BE2C (cell line): ENCODE results near the gene ZSCAN1.

ENCODE experiments used
- DNase-seq: peaks from one replicate; pipeline ENCODE4 v3.0.0-alpha.2; 2020
- H3K27me3 ChIP-seq: fragments of 250-450 bp; sonication (Bioruptor Pico); 2 replicates; pipeline ENCODE4 v1.5.1; 2020; ENCODE audit warnings: mild to moderate bottlenecking
- H3K36me3 ChIP-seq: fragments of 250-450 bp; sonication (Bioruptor Pico); 2 replicates; pipeline ENCODE4 v1.5.1; 2020; ENCODE audit warnings: mild to moderate bottlenecking
- H3K4me1 ChIP-seq: fragments of 250-450 bp; sonication (Bioruptor Pico); 2 replicates; pipeline ENCODE4 v1.5.1; 2020
- H3K4me3 ChIP-seq: 2 replicates; pipeline ENCODE4 v1.5.1; 2011; ENCODE audit warnings: low read depth, low read length
- H3K9me3 ChIP-seq: fragments of 250-450 bp; sonication (Bioruptor Pico); 2 replicates; pipeline ENCODE4 v1.5.1; 2020
- TF ChIP-seq, protein P1 (sequence below): IDR thresholded peaks from 2 replicates; pipeline ENCODE4 v1.5.1; 2012; ENCODE audit warnings: mild to moderate bottlenecking, low read depth, low read length

The ZSCAN1 gene

DNA sequence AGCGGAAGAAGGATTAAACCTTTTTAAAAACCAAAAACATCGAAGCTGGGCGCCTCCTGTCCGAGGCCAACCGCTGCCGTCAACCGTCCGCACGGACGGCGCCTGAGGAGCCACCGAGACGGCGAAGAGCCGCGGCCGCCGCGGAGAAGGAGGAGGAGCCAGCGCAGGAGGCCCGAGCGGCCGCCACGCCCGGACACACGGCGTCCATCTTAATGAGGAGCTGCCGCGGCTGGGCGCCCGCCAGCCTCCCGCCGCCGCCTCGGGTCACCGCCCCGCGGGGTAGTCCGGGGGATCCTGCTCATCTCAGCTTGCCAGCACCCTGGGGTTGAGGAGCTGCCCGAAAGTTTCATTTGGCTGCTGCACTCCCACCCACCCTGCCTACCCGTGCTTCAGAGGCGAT, 10.6 kb downstream of the ZSCAN1 start:
- no peak overlapping the region for H3K4me3 ChIP-seq
- TF ChIP-seq, protein P1, sequence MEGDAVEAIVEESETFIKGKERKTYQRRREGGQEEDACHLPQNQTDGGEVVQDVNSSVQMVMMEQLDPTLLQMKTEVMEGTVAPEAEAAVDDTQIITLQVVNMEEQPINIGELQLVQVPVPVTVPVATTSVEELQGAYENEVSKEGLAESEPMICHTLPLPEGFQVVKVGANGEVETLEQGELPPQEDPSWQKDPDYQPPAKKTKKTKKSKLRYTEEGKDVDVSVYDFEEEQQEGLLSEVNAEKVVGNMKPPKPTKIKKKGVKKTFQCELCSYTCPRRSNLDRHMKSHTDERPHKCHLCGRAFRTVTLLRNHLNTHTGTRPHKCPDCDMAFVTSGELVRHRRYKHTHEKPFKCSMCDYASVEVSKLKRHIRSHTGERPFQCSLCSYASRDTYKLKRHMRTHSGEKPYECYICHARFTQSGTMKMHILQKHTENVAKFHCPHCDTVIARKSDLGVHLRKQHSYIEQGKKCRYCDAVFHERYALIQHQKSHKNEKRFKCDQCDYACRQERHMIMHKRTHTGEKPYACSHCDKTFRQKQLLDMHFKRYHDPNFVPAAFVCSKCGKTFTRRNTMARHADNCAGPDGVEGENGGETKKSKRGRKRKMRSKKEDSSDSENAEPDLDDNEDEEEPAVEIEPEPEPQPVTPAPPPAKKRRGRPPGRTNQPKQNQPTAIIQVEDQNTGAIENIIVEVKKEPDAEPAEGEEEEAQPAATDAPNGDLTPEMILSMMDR = no peak
- no peak for DNase-seq
- H3K9me3 ChIP-seq = no peaks in the 10 kb centered on the region; the same call in 1 of the 2 replicates
- H3K27me3 ChIP-seq = no peaks in the 10 kb centered on the region
- no peaks in the 10 kb centered on the region for H3K36me3 ChIP-seq
- H3K4me1 ChIP-seq = no peaks in the 10 kb centered on the region

DNA sequence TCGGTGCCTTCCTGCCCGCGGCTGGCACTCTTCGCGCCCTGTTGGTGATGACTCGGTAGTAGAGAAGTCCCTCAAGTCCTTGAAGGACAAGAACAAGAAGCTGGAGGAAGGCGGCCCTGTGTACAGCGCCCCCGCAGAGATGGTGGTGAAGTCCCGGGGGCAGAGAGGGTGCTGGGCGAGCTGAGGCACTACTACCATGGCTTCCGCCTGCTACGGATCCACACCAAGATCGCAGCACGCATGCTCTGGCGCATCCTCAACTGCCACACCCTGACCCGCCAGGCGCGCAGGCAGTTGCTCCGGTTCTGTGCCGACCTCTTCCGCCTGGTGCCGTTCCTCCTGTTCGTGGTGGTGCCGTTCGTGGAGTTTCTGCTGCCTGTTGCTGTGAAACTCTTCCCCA, 11.1 kb downstream of the ZSCAN1 start:
- Histone ChIP-seq H3K9me3 (no peaks in the 10 kb centered on the region; the same call in 1 of the 2 replicates), H3K4me3 (no peak overlapping the region), H3K36me3 (no peaks in the 10 kb centered on the region), H3K4me1 (no peaks in the 10 kb centered on the region), H3K27me3 (no peaks in the 10 kb centered on the region)
- TF ChIP-seq, protein P1 = no peak
- no peak for DNase-seq

DNA sequence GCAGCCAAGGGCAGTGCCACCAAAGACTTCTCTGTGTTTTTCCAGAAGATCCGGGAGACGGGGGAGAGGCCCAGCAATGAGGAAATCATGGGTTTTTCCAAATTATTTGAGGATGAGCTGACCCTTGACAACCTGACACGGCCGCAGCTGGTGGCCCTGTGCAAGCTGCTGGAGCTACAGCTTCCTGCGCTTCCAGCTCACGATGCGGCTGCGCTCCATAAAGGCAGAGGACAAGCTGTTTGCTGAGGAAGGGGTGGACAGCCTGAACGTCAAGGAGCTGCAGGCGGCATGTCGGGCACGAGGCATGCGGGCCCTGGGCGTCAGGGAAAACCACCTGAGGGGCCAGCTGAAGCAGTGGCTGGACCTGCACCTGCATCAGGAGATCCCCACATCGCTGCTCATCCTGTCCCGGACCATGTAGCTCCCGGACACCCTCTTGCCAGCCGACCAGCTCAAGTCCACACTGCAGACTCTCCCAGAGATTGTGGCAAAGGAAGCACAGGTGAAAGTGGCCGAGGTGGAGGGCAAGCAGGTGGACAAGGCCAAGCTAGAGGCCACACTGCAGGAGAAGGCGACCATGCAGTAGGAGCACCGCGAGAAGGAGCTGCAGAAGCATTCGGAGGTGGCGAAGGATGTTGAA, 11.7 kb downstream of the ZSCAN1 start:
- Histone ChIP-seq H3K4me1 (no peaks in the 10 kb centered on the region), H3K36me3 (no peaks in the 10 kb centered on the region), H3K27me3 (no peaks in the 10 kb centered on the region), H3K9me3 (no peaks in the 10 kb centered on the region; the same call in 1 of the 2 replicates), H3K4me3 (no peak overlapping the region)
- no peak for DNase-seq
- TF ChIP-seq, protein P1 = no peak

DNA sequence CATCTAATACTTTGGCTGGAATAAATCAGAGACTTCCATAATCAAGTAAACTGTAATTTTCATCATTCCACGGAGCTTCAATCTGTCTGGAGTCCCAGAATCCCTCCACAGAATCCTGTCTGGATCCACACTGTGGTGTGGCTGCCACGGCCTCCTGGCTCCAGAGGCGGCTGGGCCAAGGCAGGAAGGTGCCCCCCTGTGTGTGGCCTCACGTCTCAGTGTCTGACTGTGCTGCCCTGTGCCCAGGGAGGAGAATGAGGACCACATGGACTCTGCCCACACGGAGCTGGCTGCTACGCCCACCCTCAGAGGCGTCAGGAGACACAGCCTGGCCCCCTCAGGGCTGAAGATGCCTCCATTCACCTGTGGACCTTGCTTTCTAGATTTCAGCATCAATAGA, 13.0 kb downstream of the ZSCAN1 start:
- Histone ChIP-seq H3K4me1 (no peaks in the 10 kb centered on the region), H3K36me3 (no peaks in the 10 kb centered on the region), H3K4me3 (no peak overlapping the region), H3K9me3 (no peaks in the 10 kb centered on the region; the same call in 1 of the 2 replicates), H3K27me3 (no peaks in the 10 kb centered on the region)
- DNase-seq = no peak
- TF ChIP-seq, protein P1 = no peak

DNA sequence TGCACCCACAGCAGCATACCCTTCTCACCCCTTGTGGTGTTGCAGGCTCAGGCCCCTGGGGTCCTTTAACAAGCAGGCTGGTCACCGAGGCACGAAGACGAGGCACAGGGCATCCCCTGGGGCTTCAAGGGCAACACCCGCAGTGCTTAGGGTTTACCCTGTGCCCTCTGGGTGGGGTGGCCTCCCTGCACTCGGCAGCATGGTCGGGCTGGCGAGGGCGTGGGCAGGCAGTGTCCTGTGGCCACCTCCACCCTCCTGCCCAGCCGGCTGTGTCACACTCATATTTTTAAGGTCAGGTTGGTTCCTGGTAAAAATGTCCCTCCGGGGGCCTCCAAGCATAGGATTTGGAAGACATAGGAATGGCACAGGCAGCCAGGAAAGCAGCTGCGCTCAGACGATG, 13.8 kb downstream of the ZSCAN1 start:
- Histone ChIP-seq H3K4me1 (no peaks in the 10 kb centered on the region), H3K27me3 (no peaks in the 10 kb centered on the region), H3K9me3 (no peaks in the 10 kb centered on the region; the same call in 1 of the 2 replicates), H3K4me3 (no peak overlapping the region), H3K36me3 (no peaks in the 10 kb centered on the region)
- DNase-seq = no peak
- TF ChIP-seq, protein P1 = no peak

DNA sequence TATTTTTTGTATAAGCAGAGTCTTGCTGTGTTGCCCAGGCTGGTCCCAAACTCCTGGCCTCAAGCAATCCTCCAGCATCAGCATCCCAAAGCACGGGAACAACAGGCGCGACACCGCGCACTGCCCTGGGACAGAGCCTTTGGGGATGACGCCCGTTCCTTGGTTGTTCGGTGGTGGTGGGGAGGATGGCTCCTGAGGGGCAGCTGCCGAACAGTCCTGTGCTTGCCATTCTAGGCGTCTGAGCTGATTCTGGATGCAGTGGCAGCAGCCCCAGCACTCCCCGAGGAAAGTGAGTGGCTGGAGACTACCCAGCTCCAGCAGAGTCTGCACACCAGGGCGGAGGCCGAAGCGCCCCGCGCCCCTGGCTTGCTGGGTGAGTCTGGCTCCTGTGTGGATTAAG, 18.4 kb downstream of the ZSCAN1 start:
- DNase-seq = no peak
- peaks cover 2% of the 10 kb centered on the region for H3K9me3 ChIP-seq
- TF ChIP-seq, protein P1 = no peak
- no peaks in the 10 kb centered on the region for H3K27me3 ChIP-seq
- H3K4me1 ChIP-seq = no peaks in the 10 kb centered on the region
- H3K36me3 ChIP-seq = no peaks in the 10 kb centered on the region
- no peak overlapping the region for H3K4me3 ChIP-seq
